Measurements from ENCODE around the gene APOL6.

Gene APOL6

GRCh38 chr22:35703861-35704584 lies 55.8 kb downstream of the APOL6 start (continued):
- TF ChIP-seq ZNF707 (tag by site-specific recombination; IDR thresholded peaks at IDR 0.05), result no peak
- TF ChIP-seq ZNF433 (tag by site-specific recombination; IDR thresholded peaks at IDR 0.05; ENCODE audit: low read depth), result no peak
- no peak for TF ChIP-seq KLF16 (tag by site-specific recombination; IDR thresholded peaks at IDR 0.05)
- TF ChIP-seq ZNF138 (tag by site-specific recombination; IDR thresholded peaks at IDR 0.05; ENCODE audit: borderline replicate concordance), result no peak
- no peak for TF ChIP-seq IKZF3 (tag by site-specific recombination; IDR thresholded peaks at IDR 0.05)
- no peak for TF ChIP-seq ZNF133 (tag by site-specific recombination; IDR thresholded peaks at IDR 0.05)

GRCh38 chr22:35705141-35705540 lies 56.9 kb downstream of the APOL6 start:
- CTCF ChIA-PET, result interaction anchor here (0.6 to 1.6 kb wide), 2 partner anchors 21 to 1130 kb away, joined by 3 to 6 read pairs; no protein-coding TSS in a partner anchor
- POLR2A ChIA-PET, result no interaction called here
- Histone ChIP-seq H3K27ac (ENCODE audit: extremely low read depth, low read depth, low read length) (no peak overlapping the region), H3K36me3 (ENCODE audit: control insufficient read depth in 2 of 2, insufficient read depth in 1 of 2, low read length in 2 of 2) (no peaks in the 10 kb centered on the region), H3K4me1 (ENCODE audit: control insufficient read depth, insufficient read depth, low read length) (no peaks in the 10 kb centered on the region), H3K9me3 (ENCODE audit: control insufficient read depth, insufficient read depth, low read depth, low read length) (no peaks in the 10 kb centered on the region), H3K4me3 (ENCODE audit: low read depth, low read length) (no peak overlapping the region)
- TF ChIP-seq ZNF558 (tag by site-specific recombination; IDR thresholded peaks at IDR 0.05) (no peak), ZNF544 (tag by site-specific recombination; IDR thresholded peaks at IDR 0.05) (no peak), ZBTB49 (tag by site-specific recombination; IDR thresholded peaks at IDR 0.05; ENCODE audit: low read depth) (no peak), ZNF776 (tag by site-specific recombination; IDR thresholded peaks at IDR 0.05; ENCODE audit: borderline replicate concordance) (no peak), ZNF18 (tag by site-specific recombination; IDR thresholded peaks at IDR 0.05) (no peak), ZNF335 (tag by site-specific recombination; conservative IDR thresholded peaks at IDR 0.05) (no peak), GLI2 (tag by site-specific recombination; IDR thresholded peaks at IDR 0.05; ENCODE audit: borderline replicate concordance, low read depth) (no peak), ZSCAN23 (tag by site-specific recombination; IDR thresholded peaks at IDR 0.05) (no peak), ZNF785 (tag by site-specific recombination; IDR thresholded peaks at IDR 0.05) (no peak), ZNF624 (tag by site-specific recombination; IDR thresholded peaks at IDR 0.05) (no peak), ZNF16 (tag by site-specific recombination; IDR thresholded peaks at IDR 0.05; ENCODE audit: low read depth) (no peak), ZNF157 (tag by site-specific recombination; IDR thresholded peaks at IDR 0.05) (no peak), ELK4 (IDR thresholded peaks at IDR 0.05; ENCODE audit: borderline replicate concordance, low read depth, low read length) (no peak), TSHZ1 (tag by site-specific recombination; IDR thresholded peaks at IDR 0.05; ENCODE audit: borderline replicate concordance) (no peak), ZNF19 (tag by site-specific recombination; IDR thresholded peaks at IDR 0.05; ENCODE audit: low read depth) (no peak), AEBP2 (tag by site-specific recombination; IDR thresholded peaks at IDR 0.05; ENCODE audit: borderline replicate concordance) (no peak), ZNF48 (tag by site-specific recombination; IDR thresholded peaks at IDR 0.05) (no peak), ZNF202 (tag by site-specific recombination; IDR thresholded peaks at IDR 0.05; ENCODE audit: borderline replicate concordance) (no peak), ZNF692 (tag by site-specific recombination; IDR thresholded peaks at IDR 0.05) (no peak)
